Subcutaneous abdominal adipose tissue (tissue), 5 donors: Measurements from ENCODE around the gene HAUS1.

Experiments
- H3K27ac ChIP-seq: one replicate; pipeline ENCODE4 v1.7.0; 2013; ENCODE audit warnings: low read depth, mild to moderate bottlenecking, inconsistent platforms, low read length, moderate library complexity
- H3K27me3 ChIP-seq, 5 donors: one replicate each; pipeline ENCODE4 v1.7.0; 2013; ENCODE audit warnings: low read length in 5 of 5, inconsistent platforms in 1 of 5; ENCODE audit not compliant: control insufficient read depth in 5 of 5, insufficient read depth in 4 of 5
- H3K36me3 ChIP-seq, 5 donors: one replicate each; pipeline ENCODE4 v1.7.0; 2013; ENCODE audit warnings: low read length in 5 of 5; ENCODE audit not compliant: control insufficient read depth in 5 of 5, insufficient read depth in 5 of 5
- H3K4me1 ChIP-seq, 5 donors: one replicate each; pipeline ENCODE4 v1.7.0; 2013; ENCODE audit warnings: low read length in 5 of 5, mild to moderate bottlenecking in 3 of 5, moderate library complexity in 1 of 5; ENCODE audit not compliant: control insufficient read depth in 5 of 5, insufficient read depth in 5 of 5
- H3K4me3 ChIP-seq, 5 donors: one replicate each; pipeline ENCODE4 v1.7.0; 2013; ENCODE audit warnings: low read length in 5 of 5, low read depth in 1 of 5
- H3K9ac ChIP-seq, 5 donors: one replicate each; pipeline ENCODE4 v1.7.0; 2013; ENCODE audit warnings: low read length in 5 of 5, mild to moderate bottlenecking in 4 of 5, moderate library complexity in 3 of 5
- H3K9me3 ChIP-seq, 5 donors: one replicate each; pipeline ENCODE4 v1.7.0; 2013; ENCODE audit warnings: low read length in 5 of 5; ENCODE audit not compliant: control insufficient read depth in 5 of 5
- donor health status: healthy.
- donor health status: healthy.
- donor health status: healthy.
- donor health status: healthy.
- donor health status: healthy.

Gene HAUS1

DNA sequence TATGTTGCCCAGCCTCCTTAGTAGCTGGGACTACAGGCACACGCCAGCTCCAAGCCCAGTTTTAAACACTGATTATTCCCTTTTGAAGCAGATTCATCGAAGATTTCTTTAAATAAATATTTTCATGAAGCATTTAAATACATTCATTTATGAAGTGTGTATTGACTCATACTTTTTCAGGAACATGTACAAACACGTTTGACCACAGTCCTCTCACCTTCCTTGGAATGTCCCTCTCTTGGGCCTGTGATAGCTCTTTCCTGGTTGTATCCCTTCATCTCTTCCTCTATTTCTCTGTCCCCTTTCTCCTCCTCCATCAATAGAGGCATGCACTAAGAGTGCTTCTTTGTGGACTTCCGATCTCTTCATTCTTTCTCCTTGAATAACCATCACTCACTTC is 34.7 kb upstream of the HAUS1 start:
- peaks cover 0 to 34% (median 30%) of the 10 kb centered on the region in 5 donors for H3K4me1 ChIP-seq
- H3K36me3 ChIP-seq: no peaks in the 10 kb centered on the region
- H3K4me3 ChIP-seq: no peak overlapping the region
- H3K27me3 ChIP-seq: no peaks in the 10 kb centered on the region
- no peaks in the 10 kb centered on the region for H3K9me3 ChIP-seq
- no peak overlapping the region for H3K9ac ChIP-seq
- H3K27ac ChIP-seq: no peak overlapping the region

DNA sequence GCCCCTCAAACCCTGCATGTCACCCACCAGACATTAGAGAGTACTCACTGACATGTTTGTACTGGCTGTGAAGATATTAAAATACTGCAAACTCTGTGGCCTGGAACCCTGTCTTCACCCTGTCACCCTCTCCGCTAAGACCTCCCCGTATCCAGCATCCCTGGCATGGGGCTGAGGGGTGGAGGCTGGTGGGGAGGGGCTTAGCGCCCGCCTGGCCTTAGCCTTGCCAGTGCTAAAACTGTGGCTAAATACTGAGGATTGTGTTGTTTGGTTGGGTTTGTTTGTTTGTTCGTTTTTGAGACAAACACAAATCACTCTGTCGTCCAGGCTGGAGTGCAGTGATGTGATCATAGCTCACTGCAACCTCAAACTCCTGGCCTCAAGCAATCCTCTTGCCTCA is 34.0 kb upstream of the HAUS1 start:
- H3K4me1 ChIP-seq: peaks cover 0 to 34% (median 30%) of the 10 kb centered on the region in 5 donors
- no peak overlapping the region for H3K4me3 ChIP-seq
- no peak overlapping the region for H3K27ac ChIP-seq

DNA sequence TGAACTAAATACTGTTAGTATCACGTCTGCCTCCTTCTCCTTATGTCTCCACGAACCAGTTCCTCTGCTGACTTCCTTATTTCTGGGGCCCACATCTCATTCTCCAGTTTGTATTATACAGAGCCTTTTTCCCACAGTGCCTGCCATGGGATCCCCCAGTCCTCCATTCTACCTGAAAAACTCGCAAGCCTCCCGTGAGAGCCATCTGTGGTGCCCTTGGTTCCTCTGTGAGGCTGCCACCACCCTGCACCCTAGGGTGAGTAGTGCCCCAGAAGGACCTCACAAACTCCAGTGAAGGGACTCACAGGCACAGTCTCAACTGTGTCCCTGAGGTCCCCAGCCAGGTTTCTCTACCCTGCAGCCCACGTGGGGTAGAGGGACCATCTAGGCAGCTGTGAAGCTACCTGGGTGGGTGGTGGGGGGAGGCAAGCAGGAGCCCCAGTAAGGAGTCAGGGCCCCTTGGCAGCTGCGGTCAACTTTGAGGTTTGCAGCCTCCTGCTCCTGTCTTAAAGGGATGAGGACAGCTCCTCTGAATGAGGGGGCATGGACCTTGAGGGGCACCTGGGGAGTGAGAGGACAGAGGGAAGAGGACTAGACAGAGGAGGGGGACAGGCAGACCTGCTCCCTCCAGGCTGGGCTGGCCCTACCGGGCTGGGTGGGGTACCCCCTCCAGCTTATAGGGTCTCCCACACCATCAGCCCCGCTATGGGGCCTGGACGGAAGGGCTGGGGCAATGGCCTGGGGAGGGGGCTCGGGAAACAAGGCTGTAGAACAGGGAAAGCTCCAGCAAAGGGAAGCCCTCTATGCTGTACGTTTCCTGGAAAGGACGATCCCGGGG is 33.2 kb upstream of the HAUS1 start:
- H3K27ac ChIP-seq: no peak overlapping the region

More for the DNA sequence above, 34.0 kb upstream of the HAUS1 start:
- Histone ChIP-seq H3K9ac (no peak overlapping the region), H3K27me3 (no peaks in the 10 kb centered on the region), H3K36me3 (no peaks in the 10 kb centered on the region), H3K9me3 (no peaks in the 10 kb centered on the region)

DNA sequence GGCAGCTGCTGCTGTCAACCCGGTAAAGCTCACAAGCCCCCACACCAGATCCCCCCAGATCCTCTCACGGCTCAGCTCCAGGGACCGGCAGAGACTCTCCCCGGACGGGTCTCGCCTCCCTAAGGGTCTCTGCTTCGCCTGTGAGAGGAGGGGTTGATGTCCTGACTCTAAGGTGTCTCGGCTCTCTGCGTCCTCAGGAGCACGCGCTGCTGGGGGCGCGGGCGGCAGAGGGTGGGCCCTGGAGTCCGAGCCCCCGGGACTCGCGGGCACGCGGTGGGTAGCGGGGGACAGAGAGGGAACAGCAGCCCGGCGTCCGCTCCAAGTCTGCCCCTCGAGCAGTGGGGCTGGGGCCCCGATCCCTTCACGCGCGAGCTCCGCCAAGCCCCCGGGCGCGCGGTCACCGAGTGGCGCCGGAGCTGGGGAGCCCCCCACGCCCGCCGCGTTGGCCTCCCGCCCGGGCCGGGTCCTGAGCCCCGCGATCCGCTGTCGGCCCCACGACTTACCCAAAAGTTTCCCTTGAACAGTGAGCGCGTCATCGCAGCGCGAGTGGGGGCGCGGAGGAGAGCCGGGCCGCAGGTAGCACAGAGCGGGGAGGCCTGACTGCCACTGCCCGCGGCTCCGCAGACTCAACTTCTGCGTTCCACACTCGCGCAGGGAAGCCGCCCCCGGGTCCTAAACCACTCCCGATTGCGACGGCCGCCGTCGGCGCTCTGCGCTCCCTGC is 32.4 kb upstream of the HAUS1 start, which contains the start of gene PSTPIP2:
TSS of gene PSTPIP2 (minus strand) at position 608 of the 723 bp plus-strand sequence. CDS start at position 536, 72 bp downstream.
- Histone ChIP-seq H3K27me3 (no peaks in the 10 kb centered on the region), H3K4me1 (peaks cover 0 to 34% (median 30%) of the 10 kb centered on the region in 5 donors), H3K9me3 (no peaks in the 10 kb centered on the region), H3K27ac (no peak within 1 kb of the TSS), H3K9ac (peak within 1 kb of the TSS; percentile 63 to 89 (median 78)), H3K36me3 (no peaks in the 10 kb centered on the region), H3K4me3 (peak within 1 kb of the TSS; percentile 59 to 82 (median 69))

More for the DNA sequence above, 33.2 kb upstream of the HAUS1 start:
- H3K4me1 ChIP-seq: peaks cover 0 to 34% (median 30%) of the 10 kb centered on the region in 5 donors
- H3K4me3 ChIP-seq: peak overlapping the region; percentile 59 to 82 (median 69)
- no peaks in the 10 kb centered on the region for H3K27me3 ChIP-seq
- peak overlapping the region; percentile 63 to 89 (median 78) for H3K9ac ChIP-seq
- H3K9me3 ChIP-seq: no peaks in the 10 kb centered on the region
- H3K36me3 ChIP-seq: no peaks in the 10 kb centered on the region

DNA sequence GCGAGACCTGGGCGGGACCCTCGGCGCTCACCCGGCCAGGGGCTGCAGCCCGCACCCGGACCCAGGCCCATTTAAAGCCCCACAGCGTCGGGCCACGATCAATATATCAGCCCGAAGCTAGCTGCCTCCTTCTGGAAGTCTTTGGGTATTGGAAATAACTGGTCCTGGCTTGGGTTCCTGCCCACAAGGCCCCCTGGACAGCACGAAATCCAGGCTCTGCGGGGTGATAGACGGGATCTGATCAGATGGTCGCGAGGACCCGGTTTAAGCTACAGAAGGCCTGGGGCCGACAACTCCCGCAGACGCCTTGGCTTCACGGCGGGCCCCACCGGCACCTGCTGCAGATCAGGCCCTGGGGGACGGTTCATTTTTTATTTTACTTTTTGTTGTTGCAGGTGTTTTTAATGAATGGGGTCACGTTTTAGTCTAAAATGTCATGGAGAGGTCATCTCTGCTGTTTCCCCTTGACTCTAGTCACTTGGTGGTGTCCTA is 31.8 kb upstream of the HAUS1 start:
- peak overlapping the region in 4 of 5 donors; percentile 61 to 89 (median 76) for H3K9ac ChIP-seq
- no peaks in the 10 kb centered on the region for H3K9me3 ChIP-seq

DNA sequence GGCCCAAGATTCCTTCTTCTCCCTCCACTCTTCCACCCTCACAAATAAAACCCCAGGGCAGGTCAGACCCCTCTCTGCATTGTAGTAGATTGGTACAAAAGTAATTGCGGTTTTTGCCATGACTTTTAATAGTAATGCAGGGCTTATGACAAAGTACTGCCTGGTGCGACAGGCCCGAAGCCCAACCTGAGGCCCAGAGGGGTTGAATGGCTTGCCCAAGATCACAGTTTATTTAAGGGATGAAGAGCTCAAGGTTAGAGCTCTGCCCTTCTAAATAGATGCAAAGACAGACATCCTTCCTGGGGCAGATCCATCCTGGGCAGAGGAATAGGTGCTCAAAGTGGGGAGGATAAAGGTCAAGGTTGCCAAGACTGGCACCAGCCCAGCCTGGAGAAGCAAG is 31.2 kb upstream of the HAUS1 start:
- Histone ChIP-seq H3K27ac (no peak overlapping the region), H3K4me1 (peaks cover 0 to 34% (median 30%) of the 10 kb centered on the region in 5 donors), H3K9ac (no peak overlapping the region), H3K36me3 (peaks cover 0 to 8% (median 4%) of the 10 kb centered on the region in 5 donors), H3K27me3 (no peaks in the 10 kb centered on the region), H3K4me3 (peak overlapping the region in 1 of 5 donors; percentile 66), H3K9me3 (no peaks in the 10 kb centered on the region)

More for the DNA sequence above, 31.8 kb upstream of the HAUS1 start:
- Histone ChIP-seq H3K36me3 (peaks cover 0 to 3% (median 0%) of the 10 kb centered on the region in 5 donors), H3K27me3 (no peaks in the 10 kb centered on the region), H3K4me3 (peak overlapping the region; percentile 48 to 82 (median 69)), H3K27ac (no peak overlapping the region), H3K4me1 (peaks cover 0 to 34% (median 30%) of the 10 kb centered on the region in 5 donors)

DNA sequence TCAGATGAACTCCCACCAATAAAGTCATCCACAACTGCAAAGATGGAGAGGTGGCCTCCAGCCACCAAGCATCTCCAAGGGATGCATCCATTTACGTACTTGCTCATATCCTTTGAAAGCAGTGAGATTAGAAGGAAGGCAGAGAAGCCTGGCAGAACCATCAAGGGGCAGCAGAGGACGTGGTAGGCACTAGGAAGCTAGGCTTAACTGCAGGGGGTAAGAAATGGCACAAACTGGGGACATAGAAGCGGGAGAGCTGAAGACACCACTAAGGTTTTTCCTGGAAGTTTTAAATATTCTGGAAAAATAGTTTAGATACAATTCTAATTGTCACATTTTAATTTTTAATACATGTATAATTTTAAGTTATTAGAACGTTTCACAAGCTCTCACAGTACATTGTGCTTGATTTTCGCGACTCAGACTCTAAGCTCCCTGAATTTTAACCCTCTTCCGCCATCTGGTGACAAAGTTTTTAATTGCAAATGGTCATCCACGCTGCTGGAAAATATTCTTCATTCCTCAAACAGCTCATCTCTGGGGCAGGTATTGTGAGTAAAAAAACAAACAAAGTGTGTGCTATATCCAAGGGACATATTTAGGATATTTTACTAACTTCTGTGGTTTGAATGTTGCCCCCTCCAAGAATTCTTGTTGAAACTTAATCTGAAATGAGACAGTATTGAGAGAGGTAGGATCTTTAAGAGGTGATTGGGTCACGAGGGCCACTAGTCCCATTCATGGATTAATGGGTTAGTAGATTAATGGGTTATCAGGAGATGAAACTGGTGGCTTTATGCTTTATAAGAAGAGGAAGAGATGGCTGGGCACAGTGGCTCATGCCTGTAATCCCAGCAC is 30.5 kb upstream of the HAUS1 start:
- Histone ChIP-seq H3K27me3 (no peaks in the 10 kb centered on the region), H3K36me3 (peaks cover 0 to 10% (median 4%) of the 10 kb centered on the region in 5 donors), H3K9ac (no peak overlapping the region), H3K4me1 (peaks cover 0 to 33% (median 26%) of the 10 kb centered on the region in 5 donors), H3K4me3 (no peak overlapping the region), H3K9me3 (no peaks in the 10 kb centered on the region), H3K27ac (no peak overlapping the region)

DNA sequence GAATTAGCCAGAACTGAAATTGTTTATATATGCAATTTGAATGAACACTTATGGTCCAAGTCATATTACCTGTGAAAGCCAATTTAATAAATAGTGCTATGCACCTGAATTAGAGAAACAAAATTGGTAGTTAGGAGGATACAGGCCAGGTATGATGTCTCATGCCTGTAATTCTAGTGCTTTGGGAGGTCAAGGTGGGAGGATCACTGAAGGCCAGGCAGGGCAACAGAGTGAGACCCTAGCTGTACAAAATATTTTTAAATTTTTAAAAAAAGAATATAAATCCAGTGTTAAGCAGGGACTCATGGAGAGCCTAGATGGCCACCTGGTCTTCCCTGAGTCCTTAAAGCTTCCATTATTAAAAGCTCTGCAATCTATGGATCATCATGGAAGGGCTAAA is 24.8 kb upstream of the HAUS1 start:
- H3K36me3 ChIP-seq: peaks cover 16 to 58% (median 38%) of the 10 kb centered on the region in 5 donors
- no peaks in the 10 kb centered on the region for H3K9me3 ChIP-seq
- no peak overlapping the region for H3K27ac ChIP-seq
- no peak overlapping the region for H3K9ac ChIP-seq
- H3K27me3 ChIP-seq: no peaks in the 10 kb centered on the region
- H3K4me3 ChIP-seq: no peak overlapping the region
- H3K4me1 ChIP-seq: no peaks in the 10 kb centered on the region

DNA sequence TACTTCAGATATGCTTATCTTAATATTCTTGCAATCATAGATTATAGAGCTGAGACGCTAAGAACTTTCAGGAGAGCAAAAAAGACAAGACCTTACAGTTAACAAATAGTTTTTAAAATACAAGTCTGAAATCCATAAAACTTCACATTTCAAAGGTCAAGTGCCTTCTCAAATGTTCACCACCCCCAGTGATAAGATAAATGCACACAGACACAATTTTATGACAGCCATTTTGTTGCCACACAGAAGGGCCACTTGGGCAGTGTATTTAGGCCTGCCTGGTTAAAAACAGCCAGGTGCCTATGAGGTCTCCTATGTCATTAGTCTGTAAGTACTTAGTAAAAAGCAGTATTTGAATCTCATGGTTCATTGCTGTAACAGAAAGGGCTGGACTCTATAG is 24.0 kb upstream of the HAUS1 start:
- Histone ChIP-seq H3K4me3 (no peak overlapping the region), H3K4me1 (no peaks in the 10 kb centered on the region), H3K36me3 (peaks cover 22 to 66% (median 46%) of the 10 kb centered on the region in 5 donors), H3K27ac (no peak overlapping the region), H3K9me3 (no peaks in the 10 kb centered on the region), H3K27me3 (no peaks in the 10 kb centered on the region), H3K9ac (no peak overlapping the region)
